ENCODE measurements around the gene DAP3.

Gene DAP3

GRCh38 chr1:155776414-155776813, 87.5 kb downstream of the DAP3 start:
- DNase-seq (ENCODE audit: low read depth) = no peak

GRCh38 chr1:155777582-155777981, 88.7 kb downstream of the DAP3 start:
- DNase-seq (ENCODE audit: low read depth) = no peak
